Activated CD4-positive, CD25-positive, alpha-beta regulatory T cell treated with anti-CD3 and anti-CD28 coated beads, Interleukin-2, amount 50 U/mL, for 16 hours (primary cell): ENCODE measurements around the gene UPK1A.
"Not testable (repeated sequence)": the region's sequence is repeated elsewhere in the genome, so short reads cannot be mapped to it uniquely, and the experiment has no call there.

ENCODE experiments used
- DNase-seq: peaks from one replicate; pipeline ENCODE4 v3.0.0-alpha.2; 2020; ENCODE audit warnings: low read depth, low spot score

UPK1A gene

DNA sequence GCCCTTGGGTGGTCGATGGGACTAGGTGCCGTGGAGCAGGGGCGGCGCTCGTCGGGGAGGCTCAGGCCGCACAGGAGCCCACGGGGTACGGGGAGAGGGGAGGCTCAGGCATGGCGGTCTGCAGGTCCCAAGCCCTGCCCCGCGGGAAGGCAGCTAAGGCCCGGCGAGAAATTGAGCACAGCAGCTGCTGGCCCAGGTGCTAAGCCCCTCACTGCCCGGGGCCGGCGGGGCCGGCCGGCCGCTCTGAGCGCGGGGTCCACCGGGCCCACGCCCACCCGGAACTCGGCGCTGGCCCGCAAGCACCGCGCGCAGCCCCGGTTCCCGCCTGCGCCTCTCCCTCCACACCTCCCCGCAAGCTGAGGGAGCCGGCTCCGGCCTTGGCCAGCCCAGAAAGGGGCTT, 24.8 kb downstream of the UPK1A start:
- not testable (repeated sequence) for DNase-seq

DNA sequence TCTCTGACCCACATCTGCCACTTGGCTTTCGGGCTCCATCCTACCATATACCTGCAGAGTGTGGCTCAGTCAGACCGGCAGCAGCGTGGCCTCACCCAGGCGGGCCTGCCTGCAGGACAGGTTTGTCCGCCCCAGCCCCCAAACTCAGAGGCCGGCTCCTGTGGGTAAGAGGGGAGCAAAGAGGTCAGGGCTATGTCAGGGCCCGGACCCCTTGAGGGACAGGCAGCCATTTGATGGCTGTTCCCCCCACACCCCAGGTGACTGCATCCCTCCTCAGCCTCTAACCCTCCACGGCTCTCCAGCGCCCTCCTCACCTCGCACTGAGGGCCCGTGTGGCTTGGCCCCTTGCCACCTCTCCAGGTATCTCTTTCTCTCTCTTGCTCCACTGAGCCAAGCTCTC, 25.7 kb downstream of the UPK1A start:
- DNase-seq = no peak

DNA sequence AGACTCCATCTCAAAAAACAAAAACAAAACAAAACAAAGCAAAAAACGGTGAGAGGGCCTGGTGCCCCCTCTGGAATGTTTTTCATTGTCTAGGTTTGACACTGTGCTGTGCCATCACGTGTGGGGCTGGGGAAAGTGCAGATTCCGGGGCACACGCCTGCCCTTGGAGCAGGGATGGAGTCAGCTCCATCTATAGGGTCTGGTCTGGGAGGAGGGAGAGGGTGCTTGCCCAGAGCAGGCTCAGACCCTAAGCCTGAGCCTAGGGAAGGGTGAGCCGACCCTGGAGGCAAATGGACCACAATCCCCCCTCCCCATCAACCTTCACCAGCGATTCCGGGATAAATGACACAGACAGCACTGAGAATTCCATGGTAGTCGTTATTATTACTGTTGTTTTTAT, 27.1 kb downstream of the UPK1A start:
- DNase-seq = no peak

DNA sequence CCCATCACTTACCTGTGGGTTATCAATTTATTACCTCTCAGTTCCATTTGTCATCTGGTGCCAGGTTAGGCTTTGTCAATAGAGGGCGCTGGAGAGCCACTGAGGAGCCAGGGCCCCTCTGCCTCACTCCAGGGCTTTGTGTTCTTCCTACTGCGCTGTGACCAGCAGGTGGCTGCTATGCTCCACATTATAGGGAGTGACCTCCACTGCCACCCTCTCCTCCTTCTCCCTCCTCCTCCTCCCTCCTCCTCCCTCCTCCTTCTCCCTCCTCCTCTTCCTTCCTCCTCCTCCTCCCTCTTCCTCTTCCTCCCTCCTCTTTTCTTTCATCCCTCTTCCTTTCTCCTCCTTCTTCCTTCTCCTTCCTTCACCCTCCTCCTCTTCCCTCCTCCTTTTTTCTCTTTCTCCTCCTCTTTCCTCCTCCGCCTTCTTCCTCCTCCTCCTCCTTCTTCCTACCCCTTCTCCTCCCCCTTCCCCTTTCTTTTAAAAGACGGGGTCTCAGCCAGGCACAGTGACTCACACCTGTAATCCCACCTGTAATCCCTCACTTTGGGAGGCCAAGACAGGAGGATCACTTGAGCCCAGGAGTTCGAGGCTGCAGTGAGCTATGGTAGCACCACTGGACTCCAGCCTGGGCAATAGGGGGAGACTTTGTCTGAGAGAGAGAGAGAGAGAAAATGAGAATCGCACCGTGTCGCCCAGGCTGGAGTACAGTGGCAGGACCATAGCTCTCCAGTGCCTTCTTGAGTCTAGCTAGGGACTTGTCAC, 27.7 kb downstream of the UPK1A start:
- DNase-seq = peak; percentile 84

DNA sequence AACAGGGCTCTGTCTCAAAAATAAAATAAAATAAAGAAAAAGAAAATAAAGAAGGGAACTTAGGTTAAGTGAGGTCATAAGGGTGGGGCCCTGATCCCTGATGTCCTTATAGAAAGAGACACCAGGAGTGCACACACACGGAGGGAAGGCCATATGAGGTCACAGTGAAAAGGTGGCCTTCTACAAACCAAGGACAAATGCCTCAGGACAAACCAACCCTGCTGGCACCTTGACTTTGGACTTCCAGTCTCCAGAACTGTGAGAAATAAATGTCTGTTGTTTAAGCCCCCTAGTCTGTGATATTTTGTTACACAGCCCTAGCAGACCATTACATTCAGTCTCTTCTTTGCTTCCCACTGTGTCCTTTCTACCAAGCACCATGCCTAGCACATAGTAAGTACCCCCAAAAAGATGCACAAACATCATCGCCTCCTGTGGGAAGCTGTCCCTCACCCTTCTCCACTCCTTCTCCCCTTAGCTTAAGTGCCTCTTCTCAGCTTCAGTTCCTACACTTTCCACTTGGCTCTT, 29.6 kb downstream of the UPK1A start:
- DNase-seq = no peak

DNA sequence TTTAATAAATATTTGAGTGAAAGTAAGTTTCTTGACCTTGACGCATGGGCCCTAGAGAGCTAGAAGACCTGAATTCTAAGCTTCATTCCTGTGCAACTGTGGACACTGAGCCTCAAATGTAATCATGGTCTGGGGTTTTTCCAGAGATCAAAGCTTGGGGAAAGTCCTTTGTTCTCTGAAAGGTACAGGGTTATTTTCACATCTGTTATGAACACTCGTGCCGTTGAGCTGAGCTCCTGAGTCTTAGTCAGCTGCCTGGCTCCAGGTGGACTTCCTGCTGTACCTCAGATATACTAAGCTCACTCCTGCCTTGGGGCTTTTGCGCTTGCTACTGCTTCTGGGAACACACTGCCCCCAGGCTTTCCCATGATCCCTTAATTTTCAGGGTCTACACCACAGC, 30.5 kb downstream of the UPK1A start:
- no peak for DNase-seq

DNA sequence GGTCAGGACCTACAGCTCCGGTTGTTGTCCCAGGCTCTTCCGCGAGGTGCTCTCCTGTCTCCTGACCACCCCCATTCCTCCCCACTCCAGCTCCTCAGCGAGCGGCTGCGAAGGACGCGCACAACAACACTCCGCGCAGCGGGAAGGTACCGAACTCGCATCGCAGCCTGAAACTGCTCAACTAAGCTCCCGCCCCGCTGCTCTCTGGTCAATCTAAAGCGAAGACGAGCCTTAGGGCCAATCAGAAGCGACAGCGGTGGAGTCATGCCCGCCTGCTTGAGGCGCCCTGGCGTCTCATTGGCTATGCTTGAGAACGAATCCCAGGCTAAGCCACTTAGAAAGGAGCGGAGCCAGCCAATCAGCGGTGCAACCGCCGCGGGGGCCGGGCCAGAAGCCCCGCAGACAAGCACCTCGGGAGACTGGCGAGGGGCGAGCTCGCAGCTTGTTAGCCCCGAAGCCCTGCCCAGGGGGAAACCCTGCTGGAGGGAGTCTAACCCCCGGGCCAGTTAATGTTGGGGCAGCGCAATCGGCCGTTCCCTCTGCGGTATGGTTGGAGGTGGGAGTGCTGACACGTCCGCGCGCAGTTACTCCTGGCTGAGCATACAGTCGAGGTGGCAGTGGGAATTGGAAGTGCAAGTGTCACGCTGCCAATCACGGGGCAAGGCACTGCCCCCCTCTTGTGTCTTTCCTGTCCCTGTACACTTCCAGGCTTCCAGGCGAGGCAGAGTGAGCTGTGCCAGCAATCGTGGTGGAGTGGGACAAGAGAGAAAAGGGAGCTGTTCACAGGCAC, 36.1 kb downstream of the UPK1A start:
- peak; percentile 92 for DNase-seq

DNA sequence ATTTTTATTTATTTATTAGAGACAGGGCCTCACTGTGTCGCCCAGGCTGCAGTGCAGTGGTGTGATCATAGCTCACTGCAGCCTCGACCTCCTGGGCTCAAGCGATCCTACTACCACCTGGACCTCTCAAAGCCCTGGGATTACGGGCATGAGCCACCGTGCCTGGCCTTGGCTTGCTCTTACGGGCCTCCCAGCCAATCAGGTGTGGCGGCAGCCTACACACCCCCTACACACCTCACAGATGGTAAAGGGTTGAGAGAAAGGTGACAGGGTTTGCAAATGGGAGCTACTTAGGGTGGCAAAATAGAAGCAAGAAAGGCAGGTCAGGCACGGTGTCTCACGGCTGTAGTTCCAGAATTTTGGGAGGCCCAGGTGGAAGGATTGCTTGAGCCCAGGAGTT, 37.0 kb downstream of the UPK1A start:
- DNase-seq = no peak

DNA sequence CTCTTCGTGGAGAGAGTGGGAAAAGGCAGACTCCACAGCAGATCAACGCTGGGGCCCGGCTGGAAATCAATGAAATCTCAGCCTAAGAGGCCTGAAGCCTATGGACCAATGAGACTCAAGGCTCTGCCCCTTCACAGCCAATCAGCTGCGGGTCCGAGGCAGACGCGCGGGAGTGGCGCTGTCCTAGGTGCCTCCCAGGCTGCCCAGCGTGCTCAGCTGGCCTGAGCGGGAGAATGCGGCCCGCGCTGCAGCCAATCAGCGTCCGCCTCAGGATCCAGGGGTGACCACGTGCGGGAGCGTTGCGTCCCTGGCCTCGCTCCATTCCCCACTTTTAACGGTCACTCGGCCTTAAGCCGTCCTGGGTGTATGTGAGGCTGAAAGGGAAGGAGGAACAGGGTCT, 37.9 kb downstream of the UPK1A start, which contains the start of gene ZBTB32:
Gene ZBTB32, plus strand, starts transcription at position 341 of the 400 bp plus-strand sequence. CDS start 10,069 bp downstream, outside the sequence.
- no peak for DNase-seq

DNA sequence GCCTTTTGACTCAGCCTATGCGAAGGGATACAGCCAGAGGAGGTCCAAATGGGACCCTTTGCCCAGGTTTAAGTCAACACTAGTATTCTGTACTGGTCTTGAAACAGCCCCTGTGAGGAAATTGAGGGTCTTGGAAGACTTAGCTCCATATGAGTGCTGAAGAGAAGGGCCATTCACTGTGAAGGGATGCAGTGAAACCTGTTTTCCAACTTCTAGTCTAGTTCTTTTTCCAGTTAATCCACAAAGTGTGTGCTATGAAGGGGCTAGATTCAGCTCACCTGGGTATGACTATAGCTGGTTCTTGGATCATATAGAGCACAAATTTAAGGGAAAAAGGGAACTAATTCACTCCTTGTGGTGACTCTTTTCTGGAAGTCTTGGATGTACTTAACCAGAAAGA, 42.1 kb downstream of the UPK1A start:
- DNase-seq = no peak

DNA sequence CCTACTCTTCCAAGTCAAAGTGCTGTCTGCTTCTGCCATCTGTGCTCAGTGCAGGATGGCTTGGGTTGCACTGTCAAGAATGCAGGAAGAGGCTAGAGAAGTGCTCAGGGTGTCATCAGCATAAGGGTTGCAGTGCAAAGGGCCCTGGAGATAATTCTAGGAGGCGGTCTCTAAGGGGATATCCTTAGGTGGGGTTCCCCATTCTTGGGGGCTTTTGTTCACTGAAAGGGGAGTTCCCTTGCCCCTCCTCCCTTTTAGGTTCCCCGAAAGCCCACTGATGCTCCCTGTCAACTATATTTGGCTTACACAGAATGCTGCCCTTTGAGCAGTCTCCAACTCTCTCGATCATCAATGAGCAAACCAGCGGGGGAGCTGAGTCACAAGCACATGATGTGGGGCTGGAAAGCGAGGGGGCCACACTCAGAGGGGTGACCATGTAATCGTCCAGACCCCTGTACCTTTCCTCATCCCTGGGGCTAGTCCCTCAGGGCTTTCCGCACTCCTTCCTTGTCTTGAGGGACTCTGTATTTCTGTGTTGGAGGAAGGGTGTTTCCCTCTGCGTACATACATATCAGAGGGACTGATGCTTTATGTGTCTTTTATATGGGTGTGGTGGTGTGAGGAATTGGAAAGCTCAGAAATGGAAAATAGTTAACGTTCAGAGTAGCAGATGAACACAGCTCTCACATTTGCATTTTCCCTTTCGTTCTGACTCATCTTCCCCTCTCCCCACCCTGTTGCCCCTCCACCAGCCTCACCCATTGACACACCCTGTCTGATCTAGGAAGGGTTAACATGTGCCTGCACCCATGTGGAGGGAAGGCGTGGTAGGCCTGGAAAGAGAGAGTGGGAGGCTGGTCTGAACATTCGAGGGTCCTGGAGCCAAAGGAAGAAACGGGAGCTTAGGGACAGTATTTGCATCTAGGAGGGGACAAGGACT, 44.7 kb downstream of the UPK1A start:
- DNase-seq = peak; percentile 45

DNA sequence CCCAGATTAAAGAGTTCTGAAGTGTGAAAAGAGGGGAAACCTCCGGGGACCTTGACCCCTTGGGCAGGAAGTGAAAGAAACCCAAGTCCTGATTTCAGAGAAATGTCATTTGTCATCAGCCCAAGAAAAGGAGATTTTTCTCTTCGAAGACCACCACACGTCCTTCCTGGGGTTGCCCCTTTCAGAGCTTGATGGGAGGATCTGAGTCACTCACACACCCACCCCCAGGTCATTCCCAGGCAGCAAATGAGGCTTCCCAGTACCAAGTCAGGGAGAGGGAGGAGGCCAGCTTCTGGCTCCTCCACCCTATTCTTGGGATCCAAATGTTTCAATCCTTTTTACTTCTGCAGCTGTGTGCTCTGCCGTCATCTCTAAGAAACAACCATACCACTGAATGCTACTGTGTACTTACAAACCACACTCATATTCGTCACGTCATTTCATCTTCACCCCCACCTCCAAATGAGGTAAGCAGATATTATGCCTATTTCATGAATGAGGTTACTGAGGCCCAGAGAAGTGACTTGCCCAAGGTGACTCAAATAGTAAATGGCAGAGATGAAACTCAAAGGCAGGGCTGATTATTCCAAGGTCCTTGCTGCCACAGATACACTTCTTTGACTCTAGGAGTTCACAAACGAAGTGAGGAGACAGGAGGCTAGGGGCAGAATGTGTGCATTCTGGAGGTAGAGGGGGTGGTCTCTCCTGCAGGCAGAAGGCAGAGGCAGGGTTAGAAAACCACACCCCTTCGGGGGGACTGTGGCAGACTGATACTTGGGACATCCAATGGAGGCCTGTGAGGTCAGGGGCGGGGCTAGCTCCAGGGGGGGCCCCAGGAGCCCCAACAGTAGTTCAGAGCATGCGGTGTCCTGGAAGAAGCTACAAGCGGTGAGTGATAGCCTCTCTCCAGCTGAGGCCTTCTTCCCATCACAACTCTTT, 46.5 kb downstream of the UPK1A start:
- peak; percentile 44 for DNase-seq

DNA sequence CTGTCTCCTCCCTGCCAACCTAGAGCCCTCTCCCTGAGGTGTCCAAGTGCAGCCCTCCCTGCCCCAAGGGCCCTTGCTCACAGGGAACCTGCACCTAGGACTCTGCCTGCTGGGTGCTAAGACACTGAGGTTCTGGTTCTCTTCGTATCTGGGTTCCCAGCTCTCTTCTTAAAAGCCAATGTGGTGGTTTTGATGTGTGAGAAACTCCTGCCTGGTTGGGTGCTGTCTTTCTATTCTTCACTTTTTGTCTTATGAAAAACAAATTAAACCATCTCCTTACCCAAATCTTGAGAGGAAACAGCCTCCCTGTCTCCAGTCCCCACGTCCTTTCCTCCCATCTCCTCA, 47.2 kb downstream of the UPK1A start:
- DNase-seq = no peak

DNA sequence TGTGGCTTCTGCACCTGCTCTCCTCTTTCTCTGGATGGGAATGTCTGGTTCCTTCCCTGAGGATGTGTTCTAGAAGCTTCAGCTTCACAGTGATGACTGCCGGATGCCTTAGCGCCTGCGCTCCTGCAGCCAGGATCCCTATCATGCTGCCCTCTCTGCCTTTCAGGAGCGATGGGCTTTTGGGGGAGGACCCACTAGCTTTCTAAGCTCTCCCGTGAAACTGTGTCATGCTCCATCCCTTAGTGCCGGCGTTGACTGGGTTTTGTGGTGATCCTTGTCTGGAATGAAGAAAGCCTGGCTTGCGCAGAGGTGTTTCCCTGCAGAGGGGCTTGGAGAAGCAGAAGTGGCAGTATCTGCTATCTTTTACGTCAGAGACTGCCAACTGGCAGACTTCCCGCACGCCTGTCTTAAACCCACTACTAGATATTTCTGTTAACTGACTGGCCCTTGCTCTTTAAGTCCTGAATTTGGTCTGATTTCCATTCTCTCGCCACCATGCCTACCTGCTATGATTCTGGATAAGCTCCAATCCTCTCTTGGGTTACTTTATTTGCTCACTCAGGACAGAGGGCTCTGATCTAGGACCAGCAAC, 47.7 kb downstream of the UPK1A start:
- DNase-seq = no peak

DNA sequence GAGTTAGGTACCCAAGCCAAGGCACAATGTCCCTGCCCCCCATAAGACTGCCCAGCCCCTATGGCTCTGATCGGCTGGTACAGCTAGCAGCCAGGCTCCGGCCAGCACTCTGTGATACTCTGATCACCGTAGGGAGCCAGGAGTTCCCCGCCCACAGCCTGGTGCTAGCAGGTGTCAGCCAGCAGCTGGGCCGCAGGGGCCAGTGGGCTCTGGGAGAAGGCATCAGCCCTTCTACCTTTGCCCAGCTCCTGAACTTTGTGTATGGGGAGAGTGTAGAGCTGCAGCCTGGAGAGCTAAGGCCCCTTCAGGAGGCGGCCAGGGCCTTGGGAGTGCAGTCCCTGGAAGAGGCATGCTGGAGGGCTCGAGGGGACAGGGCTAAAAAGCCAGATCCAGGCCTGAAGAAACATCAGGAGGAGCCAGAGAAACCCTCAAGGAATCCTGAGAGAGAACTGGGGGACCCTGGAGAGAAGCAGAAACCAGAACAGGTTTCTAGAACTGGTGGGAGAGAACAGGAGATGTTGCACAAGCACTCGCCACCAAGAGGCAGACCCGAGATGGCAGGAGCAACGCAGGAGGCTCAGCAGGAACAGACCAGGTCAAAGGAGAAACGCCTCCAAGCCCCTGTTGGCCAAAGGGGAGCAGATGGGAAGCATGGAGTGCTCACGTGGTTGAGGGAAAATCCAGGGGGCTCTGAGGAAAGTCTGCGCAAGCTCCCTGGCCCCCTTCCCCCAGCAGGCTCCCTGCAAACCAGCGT, 48.5 kb downstream of the UPK1A start:
- no peak for DNase-seq

DNA sequence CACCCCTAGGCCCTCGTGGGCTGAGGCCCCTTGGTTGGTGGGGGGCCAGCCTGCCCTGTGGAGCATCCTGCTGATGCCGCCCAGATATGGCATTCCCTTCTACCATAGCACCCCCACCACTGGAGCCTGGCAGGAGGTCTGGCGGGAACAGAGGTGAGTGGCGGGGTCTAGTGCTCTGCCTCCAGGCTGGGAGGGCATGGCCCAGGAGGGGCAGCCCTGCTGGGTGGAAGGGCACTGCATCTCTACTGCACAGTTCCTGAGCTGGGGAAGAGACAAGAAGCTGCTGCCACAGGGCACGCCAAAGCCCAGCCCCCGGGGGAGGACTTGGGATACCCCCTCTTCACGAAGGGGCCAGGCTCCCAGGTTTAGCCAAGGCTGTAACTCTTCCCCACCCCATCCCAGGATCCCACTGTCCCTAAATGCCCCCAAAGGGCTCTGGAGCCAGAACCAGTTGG, 49.1 kb downstream of the UPK1A start:
- no peak for DNase-seq

DNA sequence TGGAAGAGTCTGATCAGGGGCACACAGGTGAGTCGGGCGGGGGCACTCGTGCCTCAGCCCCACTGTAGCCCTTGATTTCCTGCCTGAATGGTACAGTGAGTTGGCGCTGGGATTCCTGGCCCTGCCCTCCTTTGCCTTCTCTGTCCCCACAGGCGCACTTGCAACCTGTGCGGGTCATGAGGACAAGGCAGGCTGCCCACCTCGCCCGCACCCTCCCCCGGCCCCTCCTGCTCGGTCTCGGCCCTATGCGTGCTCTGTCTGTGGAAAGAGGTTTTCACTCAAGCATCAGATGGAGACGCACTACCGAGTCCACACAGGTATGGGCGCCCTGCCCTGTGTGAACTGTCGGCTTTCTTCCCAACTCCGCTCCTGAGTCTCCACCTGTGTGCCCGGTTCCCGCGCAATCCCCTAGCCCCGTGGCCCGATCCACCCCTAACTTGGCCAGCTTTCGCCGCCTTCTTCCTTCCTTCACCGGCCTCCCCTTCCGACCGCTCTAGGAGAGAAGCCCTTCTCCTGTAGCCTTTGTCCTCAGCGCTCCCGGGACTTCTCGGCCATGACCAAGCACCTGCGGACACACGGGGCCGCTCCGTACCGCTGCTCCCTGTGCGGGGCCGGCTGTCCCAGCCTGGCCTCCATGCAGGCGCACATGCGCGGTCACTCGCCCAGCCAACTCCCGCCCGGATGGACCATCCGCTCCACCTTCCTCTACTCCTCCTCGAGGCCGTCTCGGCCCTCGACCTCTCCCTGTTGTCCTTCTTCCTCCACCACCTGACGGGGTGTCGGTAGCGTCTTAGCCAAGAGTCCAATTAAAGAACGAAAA, 49.9 kb downstream of the UPK1A start:
- no peak for DNase-seq
